Neural cell (in vitro differentiated cells): ENCODE results near the gene UBASH3A. TPM values are rescaled to one million over a fixed set of nuclear protein-coding genes. Genes with fewer than 3 reads are reported as not detected.

ENCODE experiments used
- H2AFZ ChIP-seq: fragments of 200-600, 300-800 bp; sonication (generic), shearing (Covaris generic); 2 replicates; pipeline ENCODE4 v1.6.0; 2014; ENCODE audit warnings: low read depth, mild to moderate bottlenecking, antibody characterized with exemption, low read length, moderate library complexity
- H3F3A ChIP-seq: fragments of 200-600 bp; shearing (Covaris generic); 2 replicates; pipeline ENCODE4 v1.6.1; 2016; ENCODE audit warnings: mild to moderate bottlenecking, moderate library complexity, mixed read lengths, antibody characterized with exemption, low read length; ENCODE audit not compliant: insufficient read depth, poor library complexity, severe bottlenecking
- H3K27ac ChIP-seq: fragments of 200-600, 300-800 bp; sonication (generic), shearing (Covaris generic); 2 replicates; pipeline ENCODE4 v1.5.1; 2014; ENCODE audit warnings: mild to moderate bottlenecking, low read length, moderate library complexity
- H3K27me3 ChIP-seq: fragments of 300-800, 200-600 bp; sonication (generic), shearing (Covaris generic); 2 replicates; pipeline ENCODE4 v1.6.0; 2014; ENCODE audit warnings: mild to moderate bottlenecking, low read depth, low read length, moderate library complexity; ENCODE audit not compliant: insufficient read depth
- H3K36me3 ChIP-seq: fragments of 300-800, 200-600 bp; sonication (generic), shearing (Covaris generic); 2 replicates; pipeline ENCODE4 v1.5.1; 2014; ENCODE audit warnings: mild to moderate bottlenecking, antibody characterized with exemption, low read length, moderate library complexity; ENCODE audit not compliant: insufficient read depth
- H3K4me2 ChIP-seq: fragments of 300-800, 200-600 bp; sonication (generic), shearing (Covaris generic); 2 replicates; pipeline ENCODE4 v1.6.0; 2014; ENCODE audit warnings: mild to moderate bottlenecking, low read length
- H3K4me3 ChIP-seq: fragments of 300-800, 200-600 bp; sonication (generic), shearing (Covaris generic); 2 replicates; pipeline ENCODE4 v1.5.1; 2014; ENCODE audit warnings: mild to moderate bottlenecking, low read length, moderate library complexity
- H3K79me2 ChIP-seq: fragments of 200-600 bp; shearing (Covaris generic); replicated peaks from 2 replicates; pipeline ENCODE4 v1.6.0; 2014; ENCODE audit warnings: mild to moderate bottlenecking, low read length, moderate library complexity; ENCODE audit not compliant: insufficient read depth
- H3K9ac ChIP-seq: fragments of 300-800, 200-600 bp; sonication (generic), shearing (Covaris generic); 2 replicates; pipeline ENCODE4 v1.6.1; 2016; ENCODE audit warnings: mild to moderate bottlenecking, low read length, mixed read lengths
- H3K9me2 ChIP-seq: fragments of 200-600 bp; shearing (Covaris generic); 2 replicates; pipeline ENCODE4 v1.6.1; 2016; ENCODE audit warnings: mild to moderate bottlenecking, low read length, mixed read lengths; ENCODE audit not compliant: insufficient read depth
- H3K9me3 ChIP-seq: fragments of 200-600, 300-800 bp; sonication (generic), shearing (Covaris generic); 2 replicates; pipeline ENCODE4 v1.6.1; 2016; ENCODE audit warnings: mild to moderate bottlenecking, mixed run types, low read length, moderate library complexity, mixed read lengths
- H4K20me1 ChIP-seq: fragments of 200-600 bp; shearing (Covaris generic); 2 replicates; pipeline ENCODE4 v1.6.1; 2016; ENCODE audit warnings: mild to moderate bottlenecking, mixed run types; ENCODE audit not compliant: insufficient read depth
- CTCF ChIP-seq: fragments of 450-650 bp; IDR thresholded peaks from 2 replicates; pipeline ENCODE4 v1.5.1; 2014; ENCODE audit warnings: antibody characterized with exemption, mild to moderate bottlenecking, moderate library complexity; ENCODE audit not compliant: poor library complexity, severe bottlenecking
- EP300 ChIP-seq: fragments of 450-650 bp; conservative IDR thresholded peaks from 2 replicates; pipeline ENCODE4 v1.6.1; 2014; ENCODE audit warnings: antibody characterized with exemption, mild to moderate bottlenecking, moderate library complexity; ENCODE audit not compliant: poor library complexity, severe bottlenecking
- EZH2 ChIP-seq: fragments of 200-600, 300-800 bp; shearing (Covaris generic), sonication (generic); IDR thresholded peaks from 2 replicates; pipeline ENCODE4 v1.6.1; 2014; ENCODE audit warnings: antibody characterized with exemption, low read length, borderline replicate concordance, mild to moderate bottlenecking; ENCODE audit not compliant: insufficient read depth, poor library complexity, severe bottlenecking
- MXI1 ChIP-seq: fragments of 450-650 bp; conservative IDR thresholded peaks from 2 replicates; pipeline ENCODE4 v1.6.1; 2014; ENCODE audit warnings: antibody characterized with exemption, mild to moderate bottlenecking; ENCODE audit not compliant: poor library complexity, severe bottlenecking
- POLR2AphosphoS5 ChIP-seq: IDR thresholded peaks from 2 replicates; pipeline ENCODE4 v1.6.1; 2012
- RAD21 ChIP-seq: fragments of 450-650 bp; conservative IDR thresholded peaks from 2 replicates; pipeline ENCODE4 v1.6.1; 2014; ENCODE audit warnings: antibody characterized with exemption, mild to moderate bottlenecking, moderate library complexity
- REST ChIP-seq: IDR thresholded peaks from 2 replicates; pipeline ENCODE4 v1.6.1; 2012; ENCODE audit warnings: borderline replicate concordance
- SMC3 ChIP-seq: fragments of 450-650 bp; conservative IDR thresholded peaks from 2 replicates; pipeline ENCODE4 v1.6.1; 2014; ENCODE audit warnings: antibody characterized with exemption, mild to moderate bottlenecking, moderate library complexity; ENCODE audit not compliant: poor library complexity
- TAF1 ChIP-seq: IDR thresholded peaks from 2 replicates; pipeline ENCODE4 v1.6.1; 2012; ENCODE audit warnings: low read depth
- polyA plus RNA-seq: library from polyadenylated mRNA; depleted of rRNA; stranded (reverse); fragments of >200 nt; gene quantifications from 2 replicates; pipeline ENCODE4 v1.2.3, GENCODE V29; 2014

The UBASH3A gene
- polyA plus RNA-seq, 1 donor from 2014 or later = not detected

GRCh38 chr21:42492201-42492600 lies 88.5 kb downstream of the UBASH3A start:
- H3K4me2 ChIP-seq = no peak overlapping the region
- no peak overlapping the region for H3K4me3 ChIP-seq
- H3K27me3 ChIP-seq = no peaks in the 10 kb centered on the region
- H3K27ac ChIP-seq = no peak overlapping the region
- no peak for TF ChIP-seq RAD21
- TF ChIP-seq SMC3 = no peak
- TF ChIP-seq TAF1 = no peak
- TF ChIP-seq MXI1 = no peak
- no peak for TF ChIP-seq EP300
- no peak for TF ChIP-seq EZH2
- H3K36me3 ChIP-seq = no peaks in the 10 kb centered on the region
- H3F3A ChIP-seq = no peaks in the 10 kb centered on the region
- no peak overlapping the region for H3K9ac ChIP-seq
- no peaks in the 10 kb centered on the region for H3K79me2 ChIP-seq
- no peaks in the 10 kb centered on the region for H3K9me2 ChIP-seq
- H2AFZ ChIP-seq = no peak overlapping the region
- H4K20me1 ChIP-seq = no peaks in the 10 kb centered on the region
- H3K9me3 ChIP-seq = no peaks in the 10 kb centered on the region

GRCh38 chr21:42493109-42494060 lies 89.7 kb downstream of the UBASH3A start:
- Histone ChIP-seq H3K4me3 (no peak overlapping the region), H3K36me3 (no peaks in the 10 kb centered on the region), H3K79me2 (no peaks in the 10 kb centered on the region), H3K27me3 (no peaks in the 10 kb centered on the region), H2AFZ (no peak overlapping the region), H3F3A (no peaks in the 10 kb centered on the region), H3K9me2 (no peaks in the 10 kb centered on the region), H3K4me2 (no peak overlapping the region), H3K27ac (no peak overlapping the region), H4K20me1 (no peaks in the 10 kb centered on the region), H3K9me3 (no peaks in the 10 kb centered on the region), H3K9ac (no peak overlapping the region)
- TF ChIP-seq EP300 = no peak
- no peak for TF ChIP-seq EZH2
- no peak for TF ChIP-seq REST
- TF ChIP-seq RAD21 = no peak
- no peak for TF ChIP-seq POLR2AphosphoS5
- TF ChIP-seq MXI1 = no peak
- TF ChIP-seq CTCF = no peak
- TF ChIP-seq TAF1 = no peak
- TF ChIP-seq SMC3 = no peak
